ENCODE measurements around the gene PARD3. TPM values are rescaled to one million over a fixed set of nuclear protein-coding genes. Genes with fewer than 3 reads are reported as not detected.
"Not testable (repeated sequence)": the region's sequence is repeated elsewhere in the genome, so short reads cannot be mapped to it uniquely, and the experiment has no call there.

PARD3 gene
- total RNA-seq, 2 donors from 2014 or later = 59.6 to 74.6 TPM

GRCh38 chr10:34759161-34759836 is 55.8 kb downstream of the PARD3 start:
- H3K4me3 Mint-ChIP-seq = no peak overlapping the region
- no peak overlapping the region for H3K27ac ChIP-seq (ENCODE audit: low read depth, low read length)
- H3K4me3 ChIP-seq (ENCODE audit: low read length) = no peak overlapping the region
- no peak overlapping the region for H3K27ac Mint-ChIP-seq
- no peaks in the 10 kb centered on the region for H3K36me3 ChIP-seq (ENCODE audit: control insufficient read depth, insufficient read depth, low read length)
- peaks cover 3% of the 10 kb centered on the region for H3K4me1 ChIP-seq (ENCODE audit: control insufficient read depth, insufficient read depth, low read length)
- DNase-seq = no peak
- H3K27me3 Mint-ChIP-seq (ENCODE audit: insufficient read depth) = no peaks in the 10 kb centered on the region
- H3K27me3 ChIP-seq (ENCODE audit: control insufficient read depth, insufficient read depth, low read length, poor library complexity, severe bottlenecking) = no peaks in the 10 kb centered on the region
- H3K9ac ChIP-seq (ENCODE audit: extremely low read depth, low read length, poor library complexity, severe bottlenecking) = no peak overlapping the region
- 95 to 97% methylated on average over 7 to 9 of the region's 9 CpGs for WGBS, 2 experiments (ENCODE audit: insufficient coverage in 1 of 2, insufficient read length in 1 of 2)
- no peaks in the 10 kb centered on the region for H3K36me3 Mint-ChIP-seq (ENCODE audit: low read depth)
- H3K4me1 Mint-ChIP-seq = peaks cover 25% of the 10 kb centered on the region
- no peaks in the 10 kb centered on the region for H3K9me3 Mint-ChIP-seq
- TF ChIP-seq, protein P1, sequence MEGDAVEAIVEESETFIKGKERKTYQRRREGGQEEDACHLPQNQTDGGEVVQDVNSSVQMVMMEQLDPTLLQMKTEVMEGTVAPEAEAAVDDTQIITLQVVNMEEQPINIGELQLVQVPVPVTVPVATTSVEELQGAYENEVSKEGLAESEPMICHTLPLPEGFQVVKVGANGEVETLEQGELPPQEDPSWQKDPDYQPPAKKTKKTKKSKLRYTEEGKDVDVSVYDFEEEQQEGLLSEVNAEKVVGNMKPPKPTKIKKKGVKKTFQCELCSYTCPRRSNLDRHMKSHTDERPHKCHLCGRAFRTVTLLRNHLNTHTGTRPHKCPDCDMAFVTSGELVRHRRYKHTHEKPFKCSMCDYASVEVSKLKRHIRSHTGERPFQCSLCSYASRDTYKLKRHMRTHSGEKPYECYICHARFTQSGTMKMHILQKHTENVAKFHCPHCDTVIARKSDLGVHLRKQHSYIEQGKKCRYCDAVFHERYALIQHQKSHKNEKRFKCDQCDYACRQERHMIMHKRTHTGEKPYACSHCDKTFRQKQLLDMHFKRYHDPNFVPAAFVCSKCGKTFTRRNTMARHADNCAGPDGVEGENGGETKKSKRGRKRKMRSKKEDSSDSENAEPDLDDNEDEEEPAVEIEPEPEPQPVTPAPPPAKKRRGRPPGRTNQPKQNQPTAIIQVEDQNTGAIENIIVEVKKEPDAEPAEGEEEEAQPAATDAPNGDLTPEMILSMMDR (conservative IDR thresholded peaks at IDR 0.05) = no peak
- no peaks in the 10 kb centered on the region for H3K9me3 ChIP-seq (ENCODE audit: control insufficient read depth, low read length)

GRCh38 chr10:34758447-34758996 is 56.6 kb downstream of the PARD3 start:
- H3K27me3 ChIP-seq (ENCODE audit: control insufficient read depth, insufficient read depth, low read length, poor library complexity, severe bottlenecking) = no peaks in the 10 kb centered on the region
- no peaks in the 10 kb centered on the region for H3K36me3 Mint-ChIP-seq (ENCODE audit: low read depth)
- H3K27ac Mint-ChIP-seq = no peak overlapping the region
- no peak overlapping the region for H3K27ac ChIP-seq (ENCODE audit: low read depth, low read length)
- no peaks in the 10 kb centered on the region for H3K27me3 Mint-ChIP-seq (ENCODE audit: insufficient read depth)
- no peak overlapping the region for H3K4me3 Mint-ChIP-seq
- H3K9ac ChIP-seq (ENCODE audit: extremely low read depth, low read length, poor library complexity, severe bottlenecking) = no peak overlapping the region
- H3K9me3 Mint-ChIP-seq = no peaks in the 10 kb centered on the region
- H3K4me1 ChIP-seq (ENCODE audit: control insufficient read depth, insufficient read depth, low read length) = peaks cover 3% of the 10 kb centered on the region
- no peak overlapping the region for H3K4me3 ChIP-seq (ENCODE audit: low read length)
- no peaks in the 10 kb centered on the region for H3K36me3 ChIP-seq (ENCODE audit: control insufficient read depth, insufficient read depth, low read length)
- H3K9me3 ChIP-seq (ENCODE audit: control insufficient read depth, low read length) = no peaks in the 10 kb centered on the region
- DNase-seq = no peak
- TF ChIP-seq, protein P1 (conservative IDR thresholded peaks at IDR 0.05) = no peak
- peaks cover 20% of the 10 kb centered on the region for H3K4me1 Mint-ChIP-seq
- WGBS, 2 experiments (ENCODE audit: insufficient coverage in 1 of 2, insufficient read length in 1 of 2) = 89 to 95% methylated on average over 3 of the region's 3 CpGs

GRCh38 chr10:34757933-34758332 is 57.2 kb downstream of the PARD3 start:
- H3K4me3 Mint-ChIP-seq = no peak overlapping the region
- no peak overlapping the region for H3K27ac Mint-ChIP-seq
- H3K27me3 Mint-ChIP-seq (ENCODE audit: insufficient read depth) = no peaks in the 10 kb centered on the region
- H3K36me3 ChIP-seq (ENCODE audit: control insufficient read depth, insufficient read depth, low read length) = no peaks in the 10 kb centered on the region
- H3K4me1 Mint-ChIP-seq = peaks cover 23% of the 10 kb centered on the region
- no peak for DNase-seq
- no peaks in the 10 kb centered on the region for H3K36me3 Mint-ChIP-seq (ENCODE audit: low read depth)
- H3K9ac ChIP-seq (ENCODE audit: extremely low read depth, low read length, poor library complexity, severe bottlenecking) = no peak overlapping the region
- no peak overlapping the region for H3K27ac ChIP-seq (ENCODE audit: low read depth, low read length)
- H3K27me3 ChIP-seq (ENCODE audit: control insufficient read depth, insufficient read depth, low read length, poor library complexity, severe bottlenecking) = no peaks in the 10 kb centered on the region
- peaks cover 3% of the 10 kb centered on the region for H3K4me1 ChIP-seq (ENCODE audit: control insufficient read depth, insufficient read depth, low read length)
- no peaks in the 10 kb centered on the region for H3K9me3 Mint-ChIP-seq
- H3K4me3 ChIP-seq (ENCODE audit: low read length) = no peak overlapping the region
- no peaks in the 10 kb centered on the region for H3K9me3 ChIP-seq (ENCODE audit: control insufficient read depth, low read length)
- TF ChIP-seq, protein P1 (conservative IDR thresholded peaks at IDR 0.05) = no peak

- DNase-seq; H3K4me3 Mint-ChIP-seq; H3K9ac ChIP-seq (ENCODE audit: extremely low read depth, low read length, poor library complexity, severe bottlenecking); H3K27me3 ChIP-seq (ENCODE audit: control insufficient read depth, insufficient read depth, low read length, poor library complexity, severe bottlenecking); H3K9me3 ChIP-seq (ENCODE audit: control insufficient read depth, low read length); H3K4me1 ChIP-seq (ENCODE audit: control insufficient read depth, insufficient read depth, low read length); H3K27me3 Mint-ChIP-seq (ENCODE audit: insufficient read depth); H3K27ac ChIP-seq (ENCODE audit: low read depth, low read length); H3K36me3 Mint-ChIP-seq (ENCODE audit: low read depth); H3K36me3 ChIP-seq (ENCODE audit: control insufficient read depth, insufficient read depth, low read length); H3K4me3 ChIP-seq (ENCODE audit: low read length); H3K9me3 Mint-ChIP-seq: not testable (repeated sequence)
- WGBS, 2 experiments (ENCODE audit: insufficient coverage in 1 of 2, insufficient read length in 1 of 2) = 89 to 98% methylated on average over 3 to 4 of the region's 4 CpGs
- Mint-ChIP-seq H3K4me1 (peaks cover 28% of the 10 kb centered on the region), H3K27ac (peak overlapping the region; percentile 77)
Observed at GRCh38 chr10:34757181-34757580, 57.9 kb downstream of the PARD3 start.

Measured in endodermal cell (in vitro differentiated cells).